ENCODE results near the gene USP31.

Gene USP31

GRCh38 chr16:23029733-23030420, 119.4 kb downstream of the USP31 start:
- no peaks in the 10 kb centered on the region for H3K27me3 ChIP-seq (ENCODE audit: control insufficient read depth, insufficient read depth, low read length, poor library complexity, severe bottlenecking)
- WGBS, 2 experiments = 78 to 79% methylated on average over 5 to 6 of the region's 6 CpGs
- H3K27ac ChIP-seq (ENCODE audit: insufficient read depth, low read depth, low read length, poor library complexity, severe bottlenecking) = no peak overlapping the region
- H3K4me3 ChIP-seq (ENCODE audit: insufficient read depth, low read depth, low read length) = no peak overlapping the region
- peaks cover 9% of the 10 kb centered on the region for H3K4me1 ChIP-seq (ENCODE audit: control insufficient read depth, insufficient read depth, low read length)
- H3K9me3 ChIP-seq (ENCODE audit: control insufficient read depth, low read length) = no peaks in the 10 kb centered on the region
- H3K36me3 ChIP-seq (ENCODE audit: control insufficient read depth, insufficient read depth, low read length) = no peaks in the 10 kb centered on the region

- no peak overlapping the region for H3K4me3 ChIP-seq (ENCODE audit: insufficient read depth, low read depth, low read length)
- no peaks in the 10 kb centered on the region for H3K36me3 ChIP-seq (ENCODE audit: control insufficient read depth, insufficient read depth, low read length)
- 88 to 100% methylated on average over 1 of the region's 1 CpG for WGBS, 2 experiments
- no peak overlapping the region for H3K27ac ChIP-seq (ENCODE audit: insufficient read depth, low read depth, low read length, poor library complexity, severe bottlenecking)
- H3K27me3 ChIP-seq (ENCODE audit: control insufficient read depth, insufficient read depth, low read length, poor library complexity, severe bottlenecking) = no peaks in the 10 kb centered on the region
- H3K4me1 ChIP-seq (ENCODE audit: control insufficient read depth, insufficient read depth, low read length) = peaks cover 9% of the 10 kb centered on the region
- H3K9me3 ChIP-seq (ENCODE audit: control insufficient read depth, low read length) = no peaks in the 10 kb centered on the region
Measured at GRCh38 chr16:23027386-23027785, 121.9 kb downstream of the USP31 start.

GRCh38 chr16:23026784-23027362, 122.4 kb downstream of the USP31 start:
- WGBS, 2 experiments = 35 to 53% methylated on average over 2 to 3 of the region's 3 CpGs

GRCh38 chr16:23025692-23026307, 123.5 kb downstream of the USP31 start:
- 92% methylated on average over 4 of the region's 4 CpGs for WGBS, 2 experiments
- Histone ChIP-seq H3K9me3 (ENCODE audit: control insufficient read depth, low read length) (no peaks in the 10 kb centered on the region), H3K36me3 (ENCODE audit: control insufficient read depth, insufficient read depth, low read length) (no peaks in the 10 kb centered on the region), H3K27ac (ENCODE audit: insufficient read depth, low read depth, low read length, poor library complexity, severe bottlenecking) (no peak overlapping the region), H3K4me3 (ENCODE audit: insufficient read depth, low read depth, low read length) (no peak overlapping the region), H3K4me1 (ENCODE audit: control insufficient read depth, insufficient read depth, low read length) (peaks cover 5% of the 10 kb centered on the region), H3K27me3 (ENCODE audit: control insufficient read depth, insufficient read depth, low read length, poor library complexity, severe bottlenecking) (no peaks in the 10 kb centered on the region)

More at GRCh38 chr16:23026784-23027362, 122.4 kb downstream of the USP31 start:
- H3K36me3 ChIP-seq (ENCODE audit: control insufficient read depth, insufficient read depth, low read length) = no peaks in the 10 kb centered on the region
- no peak overlapping the region for H3K4me3 ChIP-seq (ENCODE audit: insufficient read depth, low read depth, low read length)
- H3K4me1 ChIP-seq (ENCODE audit: control insufficient read depth, insufficient read depth, low read length) = peaks cover 9% of the 10 kb centered on the region
- no peaks in the 10 kb centered on the region for H3K9me3 ChIP-seq (ENCODE audit: control insufficient read depth, low read length)
- H3K27ac ChIP-seq (ENCODE audit: insufficient read depth, low read depth, low read length, poor library complexity, severe bottlenecking) = no peak overlapping the region
- no peaks in the 10 kb centered on the region for H3K27me3 ChIP-seq (ENCODE audit: control insufficient read depth, insufficient read depth, low read length, poor library complexity, severe bottlenecking)

- H3K9me3 ChIP-seq (ENCODE audit: control insufficient read depth, low read length) = no peaks in the 10 kb centered on the region
- no peak overlapping the region for H3K27ac ChIP-seq (ENCODE audit: insufficient read depth, low read depth, low read length, poor library complexity, severe bottlenecking)
- 93 to 97% methylated on average over 3 to 4 of the region's 4 CpGs for WGBS, 2 experiments
- no peaks in the 10 kb centered on the region for H3K27me3 ChIP-seq (ENCODE audit: control insufficient read depth, insufficient read depth, low read length, poor library complexity, severe bottlenecking)
- H3K36me3 ChIP-seq (ENCODE audit: control insufficient read depth, insufficient read depth, low read length) = no peaks in the 10 kb centered on the region
- H3K4me3 ChIP-seq (ENCODE audit: insufficient read depth, low read depth, low read length) = no peak overlapping the region
- H3K4me1 ChIP-seq (ENCODE audit: control insufficient read depth, insufficient read depth, low read length) = no peaks in the 10 kb centered on the region
Measured at GRCh38 chr16:23024044-23024443, 125.2 kb downstream of the USP31 start.

GRCh38 chr16:23020084-23020483, 129.2 kb downstream of the USP31 start:
- no peaks in the 10 kb centered on the region for H3K27me3 ChIP-seq (ENCODE audit: control insufficient read depth, insufficient read depth, low read length, poor library complexity, severe bottlenecking)
- H3K4me3 ChIP-seq (ENCODE audit: insufficient read depth, low read depth, low read length) = no peak overlapping the region
- H3K4me1 ChIP-seq (ENCODE audit: control insufficient read depth, insufficient read depth, low read length) = no peaks in the 10 kb centered on the region
- H3K27ac ChIP-seq (ENCODE audit: insufficient read depth, low read depth, low read length, poor library complexity, severe bottlenecking) = no peak overlapping the region
- no peaks in the 10 kb centered on the region for H3K9me3 ChIP-seq (ENCODE audit: control insufficient read depth, low read length)
- WGBS, 2 experiments = 93 to 97% methylated on average over 3 of the region's 3 CpGs
- H3K36me3 ChIP-seq (ENCODE audit: control insufficient read depth, insufficient read depth, low read length) = no peaks in the 10 kb centered on the region

- Histone ChIP-seq H3K36me3 (ENCODE audit: control insufficient read depth, insufficient read depth, low read length) (no peaks in the 10 kb centered on the region), H3K4me1 (ENCODE audit: control insufficient read depth, insufficient read depth, low read length) (no peaks in the 10 kb centered on the region), H3K27me3 (ENCODE audit: control insufficient read depth, insufficient read depth, low read length, poor library complexity, severe bottlenecking) (no peaks in the 10 kb centered on the region), H3K4me3 (ENCODE audit: insufficient read depth, low read depth, low read length) (no peak overlapping the region), H3K9me3 (ENCODE audit: control insufficient read depth, low read length) (no peaks in the 10 kb centered on the region), H3K27ac (ENCODE audit: insufficient read depth, low read depth, low read length, poor library complexity, severe bottlenecking) (no peak overlapping the region)
- WGBS, 2 experiments = 88 to 90% methylated on average over 1 of the region's 1 CpG
Measured at GRCh38 chr16:23016368-23016767, 132.9 kb downstream of the USP31 start.

- Histone ChIP-seq H3K4me1 (ENCODE audit: control insufficient read depth, insufficient read depth, low read length) (no peaks in the 10 kb centered on the region), H3K4me3 (ENCODE audit: insufficient read depth, low read depth, low read length) (no peak overlapping the region), H3K36me3 (ENCODE audit: control insufficient read depth, insufficient read depth, low read length) (no peaks in the 10 kb centered on the region), H3K27me3 (ENCODE audit: control insufficient read depth, insufficient read depth, low read length, poor library complexity, severe bottlenecking) (no peaks in the 10 kb centered on the region), H3K9me3 (ENCODE audit: control insufficient read depth, low read length) (no peaks in the 10 kb centered on the region), H3K27ac (ENCODE audit: insufficient read depth, low read depth, low read length, poor library complexity, severe bottlenecking) (no peak overlapping the region)
- WGBS, 2 experiments = 81 to 92% methylated on average over 1 to 2 of the region's 2 CpGs
Measured at GRCh38 chr16:23015580-23015979, 133.7 kb downstream of the USP31 start.

GRCh38 chr16:23014592-23014991, 134.7 kb downstream of the USP31 start:
- no peak overlapping the region for H3K27ac ChIP-seq (ENCODE audit: insufficient read depth, low read depth, low read length, poor library complexity, severe bottlenecking)
- H3K4me1 ChIP-seq (ENCODE audit: control insufficient read depth, insufficient read depth, low read length) = no peaks in the 10 kb centered on the region
- no peaks in the 10 kb centered on the region for H3K9me3 ChIP-seq (ENCODE audit: control insufficient read depth, low read length)
- no peak overlapping the region for H3K4me3 ChIP-seq (ENCODE audit: insufficient read depth, low read depth, low read length)
- H3K36me3 ChIP-seq (ENCODE audit: control insufficient read depth, insufficient read depth, low read length) = no peaks in the 10 kb centered on the region
- 88 to 90% methylated on average over 2 of the region's 2 CpGs for WGBS, 2 experiments
- no peaks in the 10 kb centered on the region for H3K27me3 ChIP-seq (ENCODE audit: control insufficient read depth, insufficient read depth, low read length, poor library complexity, severe bottlenecking)
